Stimulated activated CD4-positive, alpha-beta T cell treated with anti-CD3 and anti-CD28 coated beads, Interleukin-12 subunit alpha, Interleukin-12 subunit beta, amount 100 ng/mL, for 4 hours (primary cell): ENCODE data around the gene SYTL3.

Source experiments
- DNase-seq: peaks from one replicate; pipeline ENCODE4 v3.0.0-alpha.2; 2020

The SYTL3 gene

GRCh38 chr6:158737082-158737709, 87.3 kb downstream of the SYTL3 start:
- no peak for DNase-seq

GRCh38 chr6:158737710-158738615, 88.1 kb downstream of the SYTL3 start:
- no peak for DNase-seq

DNA sequence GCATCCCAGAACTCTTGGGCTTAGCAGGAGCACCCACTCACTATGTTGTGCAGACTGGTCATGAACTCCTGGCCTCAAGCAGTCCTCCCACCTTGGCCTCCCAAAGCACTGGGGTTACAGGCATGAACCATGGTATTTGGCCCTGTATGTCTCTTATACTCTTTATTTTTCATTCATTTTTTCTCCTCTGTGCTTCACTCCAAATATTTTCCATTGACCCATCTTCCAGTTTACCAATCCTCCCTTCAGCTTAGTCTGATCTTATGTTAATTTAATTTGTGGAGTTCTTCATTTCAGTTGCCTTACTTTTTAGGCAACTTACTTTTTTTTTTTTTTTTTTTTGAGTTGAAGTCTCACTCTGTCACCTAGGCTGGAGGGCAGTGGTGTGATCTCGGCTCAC, 89.8 kb downstream of the SYTL3 start:
- no peak for DNase-seq

GRCh38 chr6:158743033-158743651, 93.3 kb downstream of the SYTL3 start:
- no peak for DNase-seq

DNA sequence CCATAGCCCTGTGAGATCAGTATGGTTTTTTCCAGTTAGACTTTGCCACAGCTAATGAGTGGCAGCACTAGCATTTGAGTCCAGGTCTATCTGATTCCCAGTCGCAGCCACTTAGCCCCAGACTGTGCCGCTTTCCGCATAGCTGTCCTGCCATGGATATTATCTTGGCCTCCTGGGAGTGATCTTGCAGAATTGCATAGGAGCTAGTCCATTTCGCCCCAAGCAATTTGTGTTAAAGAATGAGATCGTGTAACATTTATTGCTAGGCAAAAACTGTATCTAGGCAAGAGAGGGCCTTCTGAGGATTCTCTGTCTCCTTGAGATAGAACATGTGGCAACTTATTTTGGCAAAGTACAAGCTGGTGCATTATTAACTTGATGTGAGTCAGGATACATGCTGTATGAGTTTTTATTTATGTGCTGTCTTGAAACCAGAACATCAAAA, 95.2 kb downstream of the SYTL3 start:
- no peak for DNase-seq

GRCh38 chr6:158751224-158751623, 101.4 kb downstream of the SYTL3 start:
- DNase-seq = no peak

GRCh38 chr6:158751921-158752320, 102.1 kb downstream of the SYTL3 start:
- DNase-seq = no peak

DNA sequence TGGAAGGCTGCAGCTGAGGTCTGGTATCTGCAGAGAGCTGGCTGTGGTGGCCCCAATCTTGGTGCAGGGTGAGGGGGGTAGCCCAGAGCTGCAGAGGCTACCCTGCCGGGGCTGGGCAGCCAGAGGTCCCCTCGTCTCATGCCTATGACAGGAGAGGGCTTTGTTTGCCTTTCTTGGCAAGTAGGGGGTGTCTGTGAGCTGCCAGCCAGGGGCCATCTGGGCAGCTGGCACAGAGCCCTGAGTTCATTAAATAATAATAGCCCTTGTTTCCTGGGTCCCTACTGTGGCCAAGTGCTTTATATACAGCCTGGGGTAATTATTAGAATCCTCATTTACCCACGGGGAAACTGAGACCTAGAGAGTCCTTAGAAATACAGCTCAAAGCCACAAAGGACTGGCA, 102.8 kb downstream of the SYTL3 start:
- no peak for DNase-seq

DNA sequence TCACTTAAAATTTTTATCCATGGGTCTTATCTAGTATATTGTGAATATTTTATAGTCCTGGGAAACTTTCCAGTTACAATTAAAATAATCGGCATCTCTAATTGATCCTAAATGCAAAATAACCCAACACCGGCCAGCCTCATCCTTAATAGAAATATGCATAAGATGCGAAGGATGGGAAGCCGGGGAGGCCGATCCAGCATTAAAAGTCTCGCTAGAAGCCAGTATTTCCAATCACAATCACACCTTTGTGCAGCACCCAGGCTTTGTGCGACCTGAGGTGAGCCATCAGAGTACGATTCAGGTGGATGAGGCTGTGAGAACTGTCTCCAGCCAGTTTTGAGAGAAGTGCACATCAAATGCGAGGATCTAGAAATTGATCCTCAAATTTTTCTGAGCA, 104.0 kb downstream of the SYTL3 start:
- DNase-seq = no peak

DNA sequence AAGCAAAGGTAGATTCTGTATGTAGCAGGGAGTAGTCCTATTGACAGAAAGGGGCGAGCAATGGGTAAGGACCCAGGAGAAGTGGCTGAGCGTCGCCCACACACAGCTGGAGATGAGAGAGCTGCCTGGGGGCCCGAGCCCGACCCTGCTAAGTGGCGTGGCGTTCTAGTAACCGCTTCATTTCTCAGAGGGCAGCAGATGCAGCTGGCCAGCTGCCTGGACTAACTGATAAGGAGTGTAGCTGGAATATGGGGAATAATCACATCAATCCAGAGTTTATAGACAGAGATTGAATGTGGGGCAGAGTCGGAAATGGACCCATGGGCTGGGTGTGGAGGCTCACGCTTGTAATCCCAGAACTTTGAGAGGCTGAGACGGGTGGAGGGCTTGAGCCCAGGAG, 104.9 kb downstream of the SYTL3 start:
- no peak for DNase-seq

- no peak for DNase-seq
Measured at GRCh38 chr6:158755636-158756035, 105.8 kb downstream of the SYTL3 start.

GRCh38 chr6:158756126-158756525, 106.3 kb downstream of the SYTL3 start:
- DNase-seq = no peak

GRCh38 chr6:158756977-158757752, 107.3 kb downstream of the SYTL3 start:
- DNase-seq = no peak

GRCh38 chr6:158757753-158758090, 107.9 kb downstream of the SYTL3 start:
- DNase-seq = no peak

DNA sequence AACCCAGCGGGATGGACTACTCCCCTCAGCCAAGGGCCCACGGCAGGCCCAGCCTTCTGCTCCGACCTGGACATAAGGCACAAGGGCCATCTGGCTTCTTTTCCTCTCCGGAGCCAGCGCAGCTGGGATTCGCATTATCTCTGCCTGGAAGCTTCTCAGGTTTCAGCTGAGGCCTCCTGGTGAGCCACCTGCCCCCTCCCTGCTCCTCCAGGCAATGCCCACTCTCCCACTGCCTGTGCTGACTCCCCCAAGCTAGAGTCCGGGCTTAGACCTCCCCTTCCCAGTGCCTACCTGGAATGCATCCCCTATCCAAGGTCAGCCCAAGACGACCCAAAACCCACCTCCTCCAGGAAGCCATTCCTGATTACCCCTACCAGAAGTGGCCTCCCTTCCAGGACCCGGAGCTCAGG, 108.6 kb downstream of the SYTL3 start:
- no peak for DNase-seq

GRCh38 chr6:158758941-158759479, 109.2 kb downstream of the SYTL3 start:
- no peak for DNase-seq

- no peak for DNase-seq
Measured at GRCh38 chr6:158759966-158760617, 110.2 kb downstream of the SYTL3 start.

DNA sequence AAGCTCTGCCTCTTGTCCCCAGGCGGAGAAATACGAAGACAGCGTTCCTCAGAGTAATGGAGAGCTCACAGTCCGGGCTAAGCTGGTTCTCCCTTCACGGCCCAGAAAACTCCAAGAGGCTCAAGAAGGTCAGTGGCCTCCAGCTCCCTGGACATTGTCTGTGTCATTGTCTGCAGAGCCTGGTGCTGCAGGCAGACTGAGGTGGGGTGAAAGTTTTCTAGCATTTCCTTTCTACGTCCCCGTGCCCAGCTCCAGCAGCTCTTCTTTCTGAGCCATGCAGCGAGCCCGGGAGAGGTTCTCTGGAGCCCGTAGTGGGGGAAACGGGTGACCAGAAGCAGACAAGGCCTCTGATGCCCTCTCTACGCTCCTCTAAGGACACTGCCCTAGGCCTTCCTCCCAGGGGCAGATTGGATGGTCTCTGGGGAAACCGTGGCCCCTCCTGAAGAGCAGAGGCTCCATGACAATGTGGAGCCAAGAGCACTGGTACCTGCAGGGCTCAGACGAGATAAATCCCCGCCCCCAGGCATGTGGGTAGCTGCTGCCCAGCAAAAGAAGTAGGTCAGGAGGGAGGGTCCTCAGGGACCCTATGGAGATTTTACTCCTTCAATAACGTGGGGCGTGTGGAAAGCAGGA, 110.9 kb downstream of the SYTL3 start:
- DNase-seq = no peak

DNA sequence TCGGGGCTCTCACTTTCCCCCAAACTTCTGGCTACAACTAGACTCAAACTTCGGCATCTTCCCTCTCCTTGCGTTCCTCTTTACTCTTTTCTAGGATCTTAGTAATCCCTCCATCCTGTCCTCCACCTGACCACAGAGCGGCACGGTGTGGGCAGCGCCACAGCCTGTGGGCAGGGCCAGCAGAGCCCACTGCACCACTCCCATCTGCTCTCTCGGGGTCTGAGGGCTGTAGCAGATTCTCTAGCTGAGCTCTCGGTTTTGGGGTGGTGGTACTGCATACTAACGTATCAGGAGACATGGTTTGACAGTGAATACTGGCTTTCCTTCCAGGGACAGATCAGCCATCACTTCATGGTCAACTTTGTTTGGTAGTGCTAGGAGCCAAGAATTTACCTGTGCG, 111.9 kb downstream of the SYTL3 start:
- DNase-seq = no peak

DNA sequence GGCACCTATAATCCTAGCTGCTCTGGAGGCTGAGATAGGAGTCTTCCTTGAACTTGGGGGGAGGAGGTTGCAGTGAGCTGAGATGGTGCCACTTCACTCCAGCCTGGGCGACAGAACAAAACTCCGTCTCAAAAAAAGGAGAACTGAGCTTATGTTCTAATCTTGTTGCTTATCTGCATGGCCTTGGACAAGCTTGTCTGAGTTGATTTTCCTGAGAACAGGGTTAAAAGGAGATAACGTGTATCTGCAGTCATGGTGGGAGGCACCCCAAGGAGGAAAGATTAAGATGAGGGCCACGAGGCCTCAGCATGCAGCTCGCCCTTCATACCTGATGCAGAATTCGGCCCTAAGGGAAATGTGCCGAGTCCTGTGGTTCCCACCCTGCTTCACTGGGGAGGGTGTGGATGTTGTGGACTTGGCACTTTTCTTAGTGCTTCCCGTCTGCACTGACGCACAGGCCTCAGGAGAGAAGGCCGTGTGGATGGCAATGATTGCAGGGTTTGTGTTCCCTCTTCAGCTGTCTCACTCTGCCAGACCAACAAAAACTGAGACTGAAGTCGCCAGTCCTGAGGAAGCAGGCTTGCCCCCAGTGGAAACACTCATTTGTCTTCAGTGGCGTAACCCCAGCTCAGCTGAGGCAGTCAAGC, 113.1 kb downstream of the SYTL3 start:
- DNase-seq = no peak

- DNase-seq = no peak
Measured at GRCh38 chr6:158763434-158764182, 113.8 kb downstream of the SYTL3 start.
